Nephron (organoid): ENCODE data around the gene NRSN2.
"Not testable (repeated sequence)": the region's sequence is repeated elsewhere in the genome, so short reads cannot be mapped to it uniquely, and the experiment has no call there.

Experiments
- H3K27ac Mint-ChIP-seq, 3 experiments: 2 replicates each; pipeline ENCODE4 v1.8.0; 2020; ENCODE audit warnings: mixed read lengths in 3 of 3, mild to moderate bottlenecking in 2 of 3, moderate library complexity in 1 of 3
- H3K27me3 Mint-ChIP-seq: 2 replicates; pipeline ENCODE4 v1.8.0; 2021; ENCODE audit warnings: low read depth, mild to moderate bottlenecking, moderate library complexity, mixed read lengths
- H3K36me3 Mint-ChIP-seq: 2 replicates; pipeline ENCODE4 v1.8.0; 2020; ENCODE audit warnings: low read depth, mixed read lengths
- H3K4me1 Mint-ChIP-seq: 2 replicates; pipeline ENCODE4 v1.8.0; 2020; ENCODE audit warnings: mixed read lengths
- H3K4me3 Mint-ChIP-seq, 3 experiments: 2 replicates each; pipeline ENCODE4 v1.8.0; 2020; ENCODE audit warnings: mild to moderate bottlenecking in 3 of 3, mixed read lengths in 3 of 3, moderate library complexity in 2 of 3
- H3K9me3 Mint-ChIP-seq: 2 replicates; pipeline ENCODE4 v1.8.0; 2020; ENCODE audit warnings: mixed read lengths
- CTCF ChIP-seq, 3 experiments: fragments of 200-600 bp; sonication (generic); IDR thresholded peaks; one replicate each; pipeline ENCODE4 v1.5.0; 2021; ENCODE audit warnings: antibody characterized with exemption in 3 of 3; ENCODE audit not compliant: unreplicated experiment in 3 of 3

The NRSN2 gene

GRCh38 chr20:347640-348484 is 951 bp downstream of the NRSN2 start:
- H3K4me3 Mint-ChIP-seq: peak overlapping the region; percentile 87 to 93 (median 93)
- H3K9me3 Mint-ChIP-seq: no peaks in the 10 kb centered on the region
- no peak for TF ChIP-seq CTCF (IDR thresholded peaks at IDR 0.05; ENCODE audit: unreplicated experiment in 3 of 3)
- H3K27ac Mint-ChIP-seq: peak overlapping the region; percentile 90 to 98 (median 97)
- H3K4me1 Mint-ChIP-seq: peaks cover 10% of the 10 kb centered on the region
- H3K36me3 Mint-ChIP-seq: peaks cover 15% of the 10 kb centered on the region
- H3K27me3 Mint-ChIP-seq: no peaks in the 10 kb centered on the region

GRCh38 chr20:348972-349841 is 2.3 kb downstream of the NRSN2 start:
- peaks cover 7% of the 10 kb centered on the region for H3K36me3 Mint-ChIP-seq
- H3K9me3 Mint-ChIP-seq: no peaks in the 10 kb centered on the region
- peaks cover 10% of the 10 kb centered on the region for H3K4me1 Mint-ChIP-seq
- H3K27me3 Mint-ChIP-seq: no peaks in the 10 kb centered on the region
- no peak for TF ChIP-seq CTCF (IDR thresholded peaks at IDR 0.05; ENCODE audit: unreplicated experiment in 3 of 3)
- H3K4me3 Mint-ChIP-seq: peak overlapping the region; percentile 40 to 93 (median 87)
- peak overlapping the region; percentile 90 to 98 (median 97) for H3K27ac Mint-ChIP-seq

- H3K9me3 Mint-ChIP-seq: no peaks in the 10 kb centered on the region
- TF ChIP-seq CTCF (IDR thresholded peaks at IDR 0.05; ENCODE audit: unreplicated experiment in 3 of 3): no peak
- no peaks in the 10 kb centered on the region for H3K27me3 Mint-ChIP-seq
- H3K27ac Mint-ChIP-seq: no peak overlapping the region
- peaks cover 3% of the 10 kb centered on the region for H3K36me3 Mint-ChIP-seq
- peaks cover 9% of the 10 kb centered on the region for H3K4me1 Mint-ChIP-seq
- H3K4me3 Mint-ChIP-seq: no peak overlapping the region
Measured at GRCh38 chr20:353166-353565, 6.3 kb downstream of the NRSN2 start.

- H3K36me3 Mint-ChIP-seq: peaks cover 3% of the 10 kb centered on the region
- no peaks in the 10 kb centered on the region for H3K9me3 Mint-ChIP-seq
- peak overlapping the region in 1 of 3 experiments; percentile 26 for H3K27ac Mint-ChIP-seq
- H3K4me1 Mint-ChIP-seq: no peaks in the 10 kb centered on the region
- peak; percentile 92 to 99 (median 97) for TF ChIP-seq CTCF (IDR thresholded peaks at IDR 0.05; ENCODE audit: unreplicated experiment in 3 of 3)
- H3K4me3 Mint-ChIP-seq: no peak overlapping the region
- H3K27me3 Mint-ChIP-seq: no peaks in the 10 kb centered on the region
Measured at GRCh38 chr20:354298-354977, 7.5 kb downstream of the NRSN2 start.

- not testable (repeated sequence) for H3K9me3 Mint-ChIP-seq, H3K4me1 Mint-ChIP-seq, H3K36me3 Mint-ChIP-seq, H3K4me3 Mint-ChIP-seq, H3K27me3 Mint-ChIP-seq
- peak overlapping the region in 1 of 3 experiments; percentile 5 for H3K27ac Mint-ChIP-seq
Measured at GRCh38 chr20:356154-356553, 9.2 kb downstream of the NRSN2 start.

- TF ChIP-seq CTCF (IDR thresholded peaks at IDR 0.05; ENCODE audit: unreplicated experiment in 3 of 3): no peak
- no peaks in the 10 kb centered on the region for H3K27me3 Mint-ChIP-seq
- H3K4me3 Mint-ChIP-seq: no peak overlapping the region
- H3K27ac Mint-ChIP-seq: peak overlapping the region in 2 of 3 experiments; percentile 5 to 15
- H3K36me3 Mint-ChIP-seq: no peaks in the 10 kb centered on the region
- H3K9me3 Mint-ChIP-seq: no peaks in the 10 kb centered on the region
- peaks cover 12% of the 10 kb centered on the region for H3K4me1 Mint-ChIP-seq
Measured at GRCh38 chr20:356745-357144, 9.8 kb downstream of the NRSN2 start.
